ENCODE data around the gene PSG6.
"Not testable (repeated sequence)": the region's sequence is repeated elsewhere in the genome, so short reads cannot be mapped to it uniquely, and the experiment has no call there.

Gene PSG6

GRCh38 chr19:42857544-42857867 lies 60.2 kb downstream of the PSG6 start:
- no peak for DNase-seq (ENCODE audit: low read depth in 1 of 2, low spot score in 1 of 2)
- H3K27ac ChIP-seq (replicated peaks) = no peak overlapping the region
- H3K4me3 ChIP-seq (replicated peaks; ENCODE audit: insufficient read depth, low read length) = no peak overlapping the region
- no peaks in the 10 kb centered on the region for H3K27me3 ChIP-seq (ENCODE audit: insufficient read depth, poor library complexity, severe bottlenecking)
- TF ChIP-seq POLR2AphosphoS5 (IDR thresholded peaks at IDR 0.05; ENCODE audit: low read depth) (no peak), CTCF (IDR thresholded peaks at IDR 0.05; ENCODE audit: insufficient read depth, low read length) (no peak), SPI1 (IDR thresholded peaks at IDR 0.05; ENCODE audit: borderline replicate concordance, low read depth) (no peak), GABPA (IDR thresholded peaks at IDR 0.05; ENCODE audit: low read depth) (no peak)
- TF ChIP-seq, protein P1, sequence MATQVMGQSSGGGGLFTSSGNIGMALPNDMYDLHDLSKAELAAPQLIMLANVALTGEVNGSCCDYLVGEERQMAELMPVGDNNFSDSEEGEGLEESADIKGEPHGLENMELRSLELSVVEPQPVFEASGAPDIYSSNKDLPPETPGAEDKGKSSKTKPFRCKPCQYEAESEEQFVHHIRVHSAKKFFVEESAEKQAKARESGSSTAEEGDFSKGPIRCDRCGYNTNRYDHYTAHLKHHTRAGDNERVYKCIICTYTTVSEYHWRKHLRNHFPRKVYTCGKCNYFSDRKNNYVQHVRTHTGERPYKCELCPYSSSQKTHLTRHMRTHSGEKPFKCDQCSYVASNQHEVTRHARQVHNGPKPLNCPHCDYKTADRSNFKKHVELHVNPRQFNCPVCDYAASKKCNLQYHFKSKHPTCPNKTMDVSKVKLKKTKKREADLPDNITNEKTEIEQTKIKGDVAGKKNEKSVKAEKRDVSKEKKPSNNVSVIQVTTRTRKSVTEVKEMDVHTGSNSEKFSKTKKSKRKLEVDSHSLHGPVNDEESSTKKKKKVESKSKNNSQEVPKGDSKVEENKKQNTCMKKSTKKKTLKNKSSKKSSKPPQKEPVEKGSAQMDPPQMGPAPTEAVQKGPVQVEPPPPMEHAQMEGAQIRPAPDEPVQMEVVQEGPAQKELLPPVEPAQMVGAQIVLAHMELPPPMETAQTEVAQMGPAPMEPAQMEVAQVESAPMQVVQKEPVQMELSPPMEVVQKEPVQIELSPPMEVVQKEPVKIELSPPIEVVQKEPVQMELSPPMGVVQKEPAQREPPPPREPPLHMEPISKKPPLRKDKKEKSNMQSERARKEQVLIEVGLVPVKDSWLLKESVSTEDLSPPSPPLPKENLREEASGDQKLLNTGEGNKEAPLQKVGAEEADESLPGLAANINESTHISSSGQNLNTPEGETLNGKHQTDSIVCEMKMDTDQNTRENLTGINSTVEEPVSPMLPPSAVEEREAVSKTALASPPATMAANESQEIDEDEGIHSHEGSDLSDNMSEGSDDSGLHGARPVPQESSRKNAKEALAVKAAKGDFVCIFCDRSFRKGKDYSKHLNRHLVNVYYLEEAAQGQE (IDR thresholded peaks at IDR 0.05; ENCODE audit: insufficient replicate concordance, low read depth) = no peak

- H3K27me3 ChIP-seq (ENCODE audit: insufficient read depth, poor library complexity, severe bottlenecking); DNase-seq (ENCODE audit: low read depth in 1 of 2, low spot score in 1 of 2); H3K4me3 ChIP-seq (replicated peaks; ENCODE audit: insufficient read depth, low read length); H3K27ac ChIP-seq (replicated peaks): not testable (repeated sequence)
Measured at GRCh38 chr19:42856866-42857543, 60.7 kb downstream of the PSG6 start.

GRCh38 chr19:42854745-42855144 lies 62.9 kb downstream of the PSG6 start:
- not testable (repeated sequence) for H3K27ac ChIP-seq (replicated peaks); H3K4me3 ChIP-seq (replicated peaks; ENCODE audit: insufficient read depth, low read length); DNase-seq (ENCODE audit: low read depth in 1 of 2, low spot score in 1 of 2); H3K27me3 ChIP-seq (ENCODE audit: insufficient read depth, poor library complexity, severe bottlenecking)

DNA sequence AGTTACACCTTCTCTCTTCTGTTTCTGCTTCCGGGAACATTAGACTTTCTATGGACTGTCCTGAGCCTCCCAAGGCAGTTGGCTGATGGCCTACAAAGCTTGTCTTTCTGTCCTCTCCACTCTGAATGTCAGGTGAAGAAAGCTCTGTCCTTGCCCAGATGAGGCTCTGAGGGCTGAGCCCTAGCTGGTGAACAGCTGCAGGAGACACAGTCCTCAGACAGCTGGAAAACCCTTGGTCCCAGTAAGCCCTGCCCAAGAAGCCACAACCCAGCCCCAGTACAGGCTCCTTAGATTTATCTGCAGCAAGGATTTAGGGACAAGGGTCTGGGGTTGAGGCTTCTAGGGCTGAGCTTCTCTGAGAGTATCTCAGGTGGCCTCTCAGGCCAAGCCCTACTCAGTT lies 64.5 kb downstream of the PSG6 start:
- not testable (repeated sequence) for H3K27ac ChIP-seq (replicated peaks); DNase-seq (ENCODE audit: low read depth in 1 of 2, low spot score in 1 of 2)

DNA sequence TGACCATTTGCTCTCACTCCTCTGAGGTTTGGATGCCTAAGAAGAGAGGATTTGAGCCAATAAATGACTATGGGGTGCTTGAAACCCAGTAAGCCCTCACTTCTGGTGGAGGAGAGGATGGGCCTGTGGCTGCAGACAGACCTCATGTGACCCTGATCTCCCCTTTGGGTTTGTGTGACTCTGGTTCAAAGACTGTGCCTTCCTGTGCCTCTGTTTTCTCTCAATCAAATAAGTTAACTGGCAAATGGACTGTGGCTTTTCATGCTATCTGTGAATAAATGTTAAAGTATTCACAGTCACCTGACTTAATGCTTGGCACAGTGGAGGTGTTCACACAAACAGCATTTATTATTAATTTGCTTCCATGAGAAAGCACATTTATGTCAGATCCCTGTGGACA lies 64.9 kb downstream of the PSG6 start:
- DNase-seq (ENCODE audit: low read depth in 1 of 2, low spot score in 1 of 2); H3K27me3 ChIP-seq (ENCODE audit: insufficient read depth, poor library complexity, severe bottlenecking); H3K4me3 ChIP-seq (replicated peaks; ENCODE audit: insufficient read depth, low read length); H3K27ac ChIP-seq (replicated peaks): not testable (repeated sequence)

More for the DNA sequence above, 64.5 kb downstream of the PSG6 start:
- H3K4me3 ChIP-seq (replicated peaks; ENCODE audit: insufficient read depth, low read length); H3K27me3 ChIP-seq (ENCODE audit: insufficient read depth, poor library complexity, severe bottlenecking): not testable (repeated sequence)
